Stimulated activated CD4-positive, alpha-beta T cell treated with anti-CD3 and anti-CD28 coated beads, Interleukin-15, amount 100 ng/mL, for 24 hours (primary cell): Measurements from ENCODE around the gene TKT.
A peak's percentile ranks its signal among the peaks of the same experiment; 100 is the strongest.
"Not testable (repeated sequence)": the region's sequence is repeated elsewhere in the genome, so short reads cannot be mapped to it uniquely, and the experiment has no call there.

Source experiments
- DNase-seq: peaks from one replicate; pipeline ENCODE4 v3.0.0-alpha.2; 2020

TKT gene

GRCh38 chr3:53259427-53260259 lies 3.8 kb upstream of the TKT start:
- DNase-seq = no peak

- no peak for DNase-seq
These were observed 3.0 kb upstream of the TKT start for GRCh38 chr3:53258600-53259426.

- DNase-seq = no peak
These were observed 1.6 kb upstream of the TKT start for GRCh38 chr3:53257465-53257864.

- no peak for DNase-seq
These were observed 858 bp upstream of the TKT start for GRCh38 chr3:53256704-53257055.

GRCh38 chr3:53255423-53255774 lies 423 bp downstream of the TKT start:
- DNase-seq = peak; percentile 58

GRCh38 chr3:53254509-53255422 lies 1.1 kb downstream of the TKT start:
- peak; percentile 80 for DNase-seq

GRCh38 chr3:53253707-53254508 lies 1.9 kb downstream of the TKT start:
- no peak for DNase-seq

- not testable (repeated sequence) for DNase-seq
These were observed 2.9 kb downstream of the TKT start for GRCh38 chr3:53252947-53253322.

- DNase-seq = no peak
These were observed 3.5 kb downstream of the TKT start for GRCh38 chr3:53252096-53252946.

- DNase-seq = no peak
These were observed 4.8 kb downstream of the TKT start for GRCh38 chr3:53250881-53251605.

- DNase-seq = no peak
These were observed 5.4 kb downstream of the TKT start for GRCh38 chr3:53250453-53250852.

- no peak for DNase-seq
These were observed 7.7 kb downstream of the TKT start for GRCh38 chr3:53248161-53248560.

- no peak for DNase-seq
These were observed 8.2 kb downstream of the TKT start for GRCh38 chr3:53247619-53248018.

- no peak for DNase-seq
These were observed 11.6 kb downstream of the TKT start for GRCh38 chr3:53244271-53244670.

- no peak for DNase-seq
These were observed 12.0 kb downstream of the TKT start for GRCh38 chr3:53243785-53244184.

GRCh38 chr3:53243165-53243564 lies 12.7 kb downstream of the TKT start:
- no peak for DNase-seq

- no peak for DNase-seq
These were observed 13.2 kb downstream of the TKT start for GRCh38 chr3:53242642-53243041.

- no peak for DNase-seq
These were observed 13.7 kb downstream of the TKT start for GRCh38 chr3:53242155-53242554.

- no peak for DNase-seq
These were observed 14.5 kb downstream of the TKT start for GRCh38 chr3:53240989-53241972.
